Stimulated activated CD8-positive, alpha-beta memory T cell treated with anti-CD3 and anti-CD28 coated beads, Interleukin-7, amount 100 ng/mL, for 4 hours (primary cell): ENCODE data around the gene CPNE5.
"Not testable (repeated sequence)": the region's sequence is repeated elsewhere in the genome, so short reads cannot be mapped to it uniquely, and the experiment has no call there.

Experiments
- DNase-seq, 2 donors: peaks; one replicate each; pipeline ENCODE4 v3.0.0-alpha.2; 2020; ENCODE audit warnings: low read depth in 2 of 2

CPNE5 gene

GRCh38 chr6:36815962-36816735, 23.1 kb downstream of the CPNE5 start:
- DNase-seq: no peak

- DNase-seq: no peak
These were observed 25.0 kb downstream of the CPNE5 start for GRCh38 chr6:36814249-36814648.

- no peak for DNase-seq
These were observed 25.7 kb downstream of the CPNE5 start for GRCh38 chr6:36813526-36813925.

- not testable (repeated sequence) for DNase-seq
These were observed 26.2 kb downstream of the CPNE5 start for GRCh38 chr6:36813047-36813446.

GRCh38 chr6:36809941-36810803, 29.1 kb downstream of the CPNE5 start:
- no peak for DNase-seq

GRCh38 chr6:36809156-36809555, 30.1 kb downstream of the CPNE5 start:
- DNase-seq: no peak

- no peak for DNase-seq
These were observed 30.6 kb downstream of the CPNE5 start for GRCh38 chr6:36808634-36809033.

GRCh38 chr6:36807750-36808149, 31.5 kb downstream of the CPNE5 start:
- DNase-seq: no peak

- no peak for DNase-seq
These were observed 32.1 kb downstream of the CPNE5 start for GRCh38 chr6:36807143-36807542.

GRCh38 chr6:36805917-36806316, 33.3 kb downstream of the CPNE5 start:
- DNase-seq: no peak

GRCh38 chr6:36805096-36805797, 34.0 kb downstream of the CPNE5 start:
- no peak for DNase-seq

- DNase-seq: no peak
These were observed 34.7 kb downstream of the CPNE5 start for GRCh38 chr6:36804563-36804962.

GRCh38 chr6:36803908-36804307, 35.3 kb downstream of the CPNE5 start:
- DNase-seq: no peak

GRCh38 chr6:36803482-36803881, 35.8 kb downstream of the CPNE5 start:
- DNase-seq: no peak

- no peak for DNase-seq
These were observed 38.8 kb downstream of the CPNE5 start for GRCh38 chr6:36800223-36801076.

- DNase-seq: no peak
These were observed 40.4 kb downstream of the CPNE5 start for GRCh38 chr6:36798852-36799251.

- no peak for DNase-seq
These were observed 41.6 kb downstream of the CPNE5 start for GRCh38 chr6:36797653-36798052.

GRCh38 chr6:36797055-36797454, 42.2 kb downstream of the CPNE5 start:
- no peak for DNase-seq

- DNase-seq: no peak
These were observed 44.6 kb downstream of the CPNE5 start for GRCh38 chr6:36794713-36795065.

- DNase-seq: no peak
These were observed 45.1 kb downstream of the CPNE5 start for GRCh38 chr6:36793913-36794712.
